K562 (cell line): ENCODE data around the gene IL17F. TPM values are rescaled to one million over a fixed set of nuclear protein-coding genes. Genes with fewer than 3 reads are reported as not detected.
A peak's percentile ranks its signal among the peaks of the same experiment; 100 is the strongest.

Experiments used
- CXXC5 ChIP-seq: fragments of 250-450 bp; sonication (Bioruptor Pico); IDR thresholded peaks from 2 replicates; pipeline ENCODE4 v1.8.0; 2022; ENCODE audit warnings: inconsistent platforms, mild to moderate bottlenecking, moderate library complexity
- EHMT2 ChIP-seq: fragments of 450-650 bp; IDR thresholded peaks from 2 replicates; pipeline ENCODE4 v1.6.1; 2018; ENCODE audit warnings: antibody characterized with exemption
- ERF ChIP-seq: fragments of 450-650 bp; formaldehyde crosslinking; IDR thresholded peaks from 2 replicates; pipeline ENCODE4 v1.4.0; 2020; ENCODE audit warnings: mild to moderate bottlenecking, mixed read lengths
- HEY1 ChIP-seq: fragments of 250-450 bp; sonication (Bioruptor Pico); IDR thresholded peaks from 2 replicates; pipeline ENCODE4 v1.5.0; 2020; ENCODE audit warnings: mild to moderate bottlenecking, moderate library complexity, borderline replicate concordance
- HNRNPLL ChIP-seq: fragments of 200-400 bp; formaldehyde crosslinking; IDR thresholded peaks from 2 replicates; pipeline ENCODE4 v1.6.1; 2017; ENCODE audit warnings: low read length, low read depth, mild to moderate bottlenecking; ENCODE audit not compliant: poor library complexity, severe bottlenecking
- IRF2 ChIP-seq: sonication (generic); formaldehyde crosslinking; IDR thresholded peaks from 2 replicates; pipeline ENCODE4 v1.8.1; 2022; ENCODE audit warnings: mild to moderate bottlenecking, missing genetic modification reagents
- MCM5 ChIP-seq: fragments of 450-650 bp; IDR thresholded peaks from 2 replicates; pipeline ENCODE4 v1.6.1; 2016; ENCODE audit warnings: low read depth
- MTA2 ChIP-seq: fragments of 450-650 bp; IDR thresholded peaks from 2 replicates; pipeline ENCODE4 v1.6.1; 2016; ENCODE audit warnings: low read depth
- MXI1 ChIP-seq: IDR thresholded peaks from 2 replicates; pipeline ENCODE4 v1.6.1; 2011; ENCODE audit warnings: low read depth, mild to moderate bottlenecking, improper control_type of control experiment, low read length
- NFYB ChIP-seq: IDR thresholded peaks from 2 replicates; pipeline ENCODE4 v1.6.1; 2011; ENCODE audit warnings: mild to moderate bottlenecking, moderate library complexity; ENCODE audit not compliant: insufficient read length; ENCODE audit errors: extremely low read depth
- POLR3G ChIP-seq: IDR thresholded peaks from 2 replicates; pipeline ENCODE4 v1.6.1; 2011; ENCODE audit not compliant: insufficient read length, insufficient replicate concordance; ENCODE audit errors: extremely low read depth
- PTRF ChIP-seq: fragments of 450-650 bp; IDR thresholded peaks from 2 replicates; pipeline ENCODE4 v1.6.1; 2016; ENCODE audit warnings: mild to moderate bottlenecking, missing genetic modification characterization, missing compliant biosample characterization
- RBM22 ChIP-seq: fragments of 200-400 bp; formaldehyde crosslinking; IDR thresholded peaks from 2 replicates; pipeline ENCODE4 v1.6.1; 2018; ENCODE audit warnings: low read length, low read depth; ENCODE audit not compliant: poor library complexity, severe bottlenecking
- SMAD3 ChIP-seq: fragments of 450-650 bp; formaldehyde crosslinking; conservative IDR thresholded peaks from 2 replicates; pipeline ENCODE4 v1.4.0; 2020; ENCODE audit warnings: mild to moderate bottlenecking
- SNAPC5 ChIP-seq: fragments of 250-450 bp; sonication (Bioruptor Pico); IDR thresholded peaks from 2 replicates; pipeline ENCODE4 v1.8.0; 2021; ENCODE audit warnings: moderate library complexity, mild to moderate bottlenecking, inconsistent platforms
- SOX6 ChIP-seq: fragments of 450-650 bp; IDR thresholded peaks from 2 replicates; pipeline ENCODE4 v1.6.1; 2014; ENCODE audit warnings: mild to moderate bottlenecking
- ZFP1 ChIP-seq: fragments of 450-650 bp; formaldehyde crosslinking; IDR thresholded peaks from 2 replicates; pipeline ENCODE4 v1.4.0; 2020; ENCODE audit warnings: mild to moderate bottlenecking, mixed read lengths
- ZNF263 ChIP-seq: sonication (generic); formaldehyde crosslinking; IDR thresholded peaks from 2 replicates; pipeline ENCODE4 v1.8.0; 2022; ENCODE audit warnings: mild to moderate bottlenecking, missing genetic modification reagents, borderline replicate concordance
- ZNF589 ChIP-seq: fragments of 200-800 bp; sonication (Bioruptor generic); IDR thresholded peaks from 2 replicates; pipeline ENCODE4 v1.6.1; 2016; ENCODE audit warnings: low read depth, missing genetic modification characterization, missing compliant biosample characterization
- ZNF77 ChIP-seq: fragments of 250-450 bp; sonication (Bioruptor Pico); IDR thresholded peaks from 2 replicates; pipeline ENCODE4 v1.5.0; 2020
- ZNF79 ChIP-seq: fragments of 250-450 bp; sonication (Bioruptor Pico); IDR thresholded peaks from 2 replicates; pipeline ENCODE4 v1.4.0; 2020; ENCODE audit warnings: low read depth, mild to moderate bottlenecking, moderate library complexity
- polyA plus RNA-seq, 8 experiments: library from polyadenylated mRNA; depleted of rRNA in 4 of 8; stranded (reverse) in 5 of 8; unstranded in 3 of 8; fragments of >200 nt; fragmentation: Nextera tagmentation in 2 of 8; fragmentation: Illumina TruSeq in 1 of 8; extraction: Ambion mirVana in 2 of 8; extraction: Trizol in 1 of 8; gene quantifications; 2 replicates each; pipeline versions ENCODE4 v1.2.1 to v1.2.3, GENCODE V29; 2011 to 2014; ENCODE audit warnings: inconsistent platforms in 1 of 8, missing spikeins in 1 of 8
- total RNA-seq, 7 experiments: library from RNA; depleted of rRNA in 6 of 7; stranded (reverse); fragments of >200 nt in 6 of 7; fragmentation: Illumina TruSeq in 2 of 7; extraction: Trizol in 2 of 7; gene quantifications; 2 replicates each; pipeline versions ENCODE4 v1.2.1 to v1.2.3, GENCODE V29; 2011 to 2021; ENCODE audit warnings: low replicate concordance in 1 of 7
- TF ChIP-seq, protein P1 (sequence below): sonication (generic); formaldehyde crosslinking; IDR thresholded peaks from 2 replicates; pipeline ENCODE4 v1.8.0; 2023; ENCODE audit warnings: mild to moderate bottlenecking, missing genetic modification reagents
- TF ChIP-seq, protein P2 (sequence below): fragments of 450-650 bp; formaldehyde crosslinking; conservative IDR thresholded peaks from 2 replicates; pipeline ENCODE4 v1.4.0; 2022; ENCODE audit warnings: mild to moderate bottlenecking, missing genetic modification characterization
- TF ChIP-seq, protein P3 (sequence below): sonication (generic); formaldehyde crosslinking; IDR thresholded peaks from 2 replicates; pipeline ENCODE4 v1.4.0; 2020; ENCODE audit warnings: mild to moderate bottlenecking, missing genetic modification reagents

Gene IL17F
- total and polyA plus RNA-seq, 9 of the 15 experiments (the other 6 are each of a cell fraction or from before 2014, with no cell fraction given), result not detected

GRCh38 chr6:52284460-52285176 lies 40.3 kb upstream of the IL17F start, which contains the start of gene MCM3 (continued):
- no peak for TF ChIP-seq SNAPC5 (CRISPR knock-in tag)
- TF ChIP-seq, protein P1, sequence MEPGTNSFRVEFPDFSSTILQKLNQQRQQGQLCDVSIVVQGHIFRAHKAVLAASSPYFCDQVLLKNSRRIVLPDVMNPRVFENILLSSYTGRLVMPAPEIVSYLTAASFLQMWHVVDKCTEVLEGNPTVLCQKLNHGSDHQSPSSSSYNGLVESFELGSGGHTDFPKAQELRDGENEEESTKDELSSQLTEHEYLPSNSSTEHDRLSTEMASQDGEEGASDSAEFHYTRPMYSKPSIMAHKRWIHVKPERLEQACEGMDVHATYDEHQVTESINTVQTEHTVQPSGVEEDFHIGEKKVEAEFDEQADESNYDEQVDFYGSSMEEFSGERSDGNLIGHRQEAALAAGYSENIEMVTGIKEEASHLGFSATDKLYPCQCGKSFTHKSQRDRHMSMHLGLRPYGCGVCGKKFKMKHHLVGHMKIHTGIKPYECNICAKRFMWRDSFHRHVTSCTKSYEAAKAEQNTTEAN (CRISPR knock-in tag), result peak; percentile 52; the same call in 1 of the 2 replicates
- peak; percentile 87 for TF ChIP-seq NFYB
- no peak for TF ChIP-seq ERF (CRISPR knock-in tag)
- no peak for TF ChIP-seq MTA2
- no peak for TF ChIP-seq MCM5
- TF ChIP-seq PTRF, result no peak
- no peak for TF ChIP-seq EHMT2
- TF ChIP-seq ZFP1 (CRISPR knock-in tag), result no peak
- TF ChIP-seq SMAD3 (CRISPR knock-in tag), result no peak
- TF ChIP-seq ZNF589, result no peak
- TF ChIP-seq MXI1, result peak; percentile 92
- peak; percentile 97 for TF ChIP-seq CXXC5 (CRISPR knock-in tag)
- peak; percentile 69; the same call in 1 of the 2 replicates for TF ChIP-seq ZNF263 (CRISPR knock-in tag)
- peak; percentile 71 for TF ChIP-seq HNRNPLL
- no peak for TF ChIP-seq POLR3G
- TF ChIP-seq ZNF77 (CRISPR knock-in tag), result no peak
- peak; percentile 50 for TF ChIP-seq RBM22
- TF ChIP-seq, protein P2, sequence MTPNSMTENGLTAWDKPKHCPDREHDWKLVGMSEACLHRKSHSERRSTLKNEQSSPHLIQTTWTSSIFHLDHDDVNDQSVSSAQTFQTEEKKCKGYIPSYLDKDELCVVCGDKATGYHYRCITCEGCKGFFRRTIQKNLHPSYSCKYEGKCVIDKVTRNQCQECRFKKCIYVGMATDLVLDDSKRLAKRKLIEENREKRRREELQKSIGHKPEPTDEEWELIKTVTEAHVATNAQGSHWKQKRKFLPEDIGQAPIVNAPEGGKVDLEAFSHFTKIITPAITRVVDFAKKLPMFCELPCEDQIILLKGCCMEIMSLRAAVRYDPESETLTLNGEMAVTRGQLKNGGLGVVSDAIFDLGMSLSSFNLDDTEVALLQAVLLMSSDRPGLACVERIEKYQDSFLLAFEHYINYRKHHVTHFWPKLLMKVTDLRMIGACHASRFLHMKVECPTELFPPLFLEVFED (CRISPR knock-in tag), result no peak
- no peak for TF ChIP-seq IRF2 (CRISPR knock-in tag)
- TF ChIP-seq, protein P3, sequence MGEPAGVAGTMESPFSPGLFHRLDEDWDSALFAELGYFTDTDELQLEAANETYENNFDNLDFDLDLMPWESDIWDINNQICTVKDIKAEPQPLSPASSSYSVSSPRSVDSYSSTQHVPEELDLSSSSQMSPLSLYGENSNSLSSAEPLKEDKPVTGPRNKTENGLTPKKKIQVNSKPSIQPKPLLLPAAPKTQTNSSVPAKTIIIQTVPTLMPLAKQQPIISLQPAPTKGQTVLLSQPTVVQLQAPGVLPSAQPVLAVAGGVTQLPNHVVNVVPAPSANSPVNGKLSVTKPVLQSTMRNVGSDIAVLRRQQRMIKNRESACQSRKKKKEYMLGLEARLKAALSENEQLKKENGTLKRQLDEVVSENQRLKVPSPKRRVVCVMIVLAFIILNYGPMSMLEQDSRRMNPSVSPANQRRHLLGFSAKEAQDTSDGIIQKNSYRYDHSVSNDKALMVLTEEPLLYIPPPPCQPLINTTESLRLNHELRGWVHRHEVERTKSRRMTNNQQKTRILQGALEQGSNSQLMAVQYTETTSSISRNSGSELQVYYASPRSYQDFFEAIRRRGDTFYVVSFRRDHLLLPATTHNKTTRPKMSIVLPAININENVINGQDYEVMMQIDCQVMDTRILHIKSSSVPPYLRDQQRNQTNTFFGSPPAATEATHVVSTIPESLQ, result peak; percentile 97
- TF ChIP-seq ZNF79 (CRISPR knock-in tag), result no peak
- TF ChIP-seq SOX6, result peak; percentile 49; the same call in 1 of the 2 replicates
- TF ChIP-seq HEY1 (CRISPR knock-in tag), result no peak
